Measurements from ENCODE around the gene SUPT20HL2. TPM values are rescaled to one million over a fixed set of nuclear protein-coding genes. Genes with fewer than 3 reads are reported as not detected.

SUPT20HL2 gene
- total and polyA plus RNA-seq, 2 experiments from 2014 or later: 0.08 TPM; not detected in 1

DNA sequence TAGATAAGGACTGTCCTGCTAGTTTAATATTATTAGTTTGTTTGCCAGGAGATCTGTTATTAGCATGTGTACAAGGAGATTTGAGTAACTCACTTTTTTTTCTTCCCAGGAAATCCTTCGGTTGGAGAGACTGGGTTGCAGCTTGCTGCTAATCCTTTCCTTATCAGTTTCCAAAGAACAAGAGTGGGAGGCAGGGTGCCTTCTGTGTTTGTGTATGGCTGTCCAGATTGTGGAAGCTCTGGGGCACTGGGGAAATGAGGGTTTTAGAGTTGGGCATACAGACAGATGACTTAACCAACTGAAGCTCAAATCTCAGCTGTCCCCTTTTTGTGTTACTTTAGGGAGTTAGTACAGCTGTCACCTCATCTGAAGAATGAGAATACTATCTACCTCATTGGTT, 34.0 kb upstream of the SUPT20HL2 start (continued):
- TF ChIP-seq REST (IDR thresholded peaks at IDR 0.05; ENCODE audit: unreplicated experiment) (no peak), JUNB (IDR thresholded peaks at IDR 0.05; ENCODE audit: unreplicated experiment) (no peak), ETS1 (IDR thresholded peaks at IDR 0.05) (no peak), STAT1 (IDR thresholded peaks at IDR 0.05; ENCODE audit: unreplicated experiment) (no peak), EZH2 (IDR thresholded peaks at IDR 0.05; ENCODE audit: low read depth, unreplicated experiment) (no peak), NANOG (IDR thresholded peaks at IDR 0.05; ENCODE audit: borderline replicate concordance) (no peak), ZNF114 (CRISPR knock-in tag; IDR thresholded peaks at IDR 0.05) (no peak), POLR2AphosphoS5 (IDR thresholded peaks at IDR 0.05; ENCODE audit: low read depth) (no peak)
- TF ChIP-seq, protein P1, sequence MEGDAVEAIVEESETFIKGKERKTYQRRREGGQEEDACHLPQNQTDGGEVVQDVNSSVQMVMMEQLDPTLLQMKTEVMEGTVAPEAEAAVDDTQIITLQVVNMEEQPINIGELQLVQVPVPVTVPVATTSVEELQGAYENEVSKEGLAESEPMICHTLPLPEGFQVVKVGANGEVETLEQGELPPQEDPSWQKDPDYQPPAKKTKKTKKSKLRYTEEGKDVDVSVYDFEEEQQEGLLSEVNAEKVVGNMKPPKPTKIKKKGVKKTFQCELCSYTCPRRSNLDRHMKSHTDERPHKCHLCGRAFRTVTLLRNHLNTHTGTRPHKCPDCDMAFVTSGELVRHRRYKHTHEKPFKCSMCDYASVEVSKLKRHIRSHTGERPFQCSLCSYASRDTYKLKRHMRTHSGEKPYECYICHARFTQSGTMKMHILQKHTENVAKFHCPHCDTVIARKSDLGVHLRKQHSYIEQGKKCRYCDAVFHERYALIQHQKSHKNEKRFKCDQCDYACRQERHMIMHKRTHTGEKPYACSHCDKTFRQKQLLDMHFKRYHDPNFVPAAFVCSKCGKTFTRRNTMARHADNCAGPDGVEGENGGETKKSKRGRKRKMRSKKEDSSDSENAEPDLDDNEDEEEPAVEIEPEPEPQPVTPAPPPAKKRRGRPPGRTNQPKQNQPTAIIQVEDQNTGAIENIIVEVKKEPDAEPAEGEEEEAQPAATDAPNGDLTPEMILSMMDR (conservative IDR thresholded peaks at IDR 0.05; ENCODE audit: low read depth in 2 of 2): no peak

GRCh38 chrX:24343719-24344118, 29.9 kb upstream of the SUPT20HL2 start:
- no peak overlapping the region for H3K4me3 ChIP-seq
- no peak overlapping the region for H3K27ac Mint-ChIP-seq
- H3F3A ChIP-seq (replicated peaks; ENCODE audit: low read depth): no peaks in the 10 kb centered on the region
- H3K36me3 ChIP-seq (ENCODE audit: insufficient read depth): no peaks in the 10 kb centered on the region
- ATAC-seq: no peak
- H2AFZ ChIP-seq: no peak overlapping the region
- no peaks in the 10 kb centered on the region for H3K9me2 ChIP-seq (ENCODE audit: insufficient read depth)
- no peaks in the 10 kb centered on the region for H3K36me3 Mint-ChIP-seq (ENCODE audit: low read depth)
- DNase-seq (ENCODE audit: low spot score): no peak
- no peaks in the 10 kb centered on the region for H3K4me1 ChIP-seq (ENCODE audit: insufficient read depth)
- no peak overlapping the region for H3K27ac ChIP-seq (ENCODE audit: low read depth)
- H3K4me1 Mint-ChIP-seq: no peaks in the 10 kb centered on the region; the same call in 2 of the 3 replicates
- no peaks in the 10 kb centered on the region for H3K27me3 Mint-ChIP-seq (ENCODE audit: insufficient read depth, low read depth, poor library complexity)
- no peaks in the 10 kb centered on the region for H3K79me2 ChIP-seq (replicated peaks; ENCODE audit: insufficient read depth)
- H4K20me1 ChIP-seq (replicated peaks; ENCODE audit: insufficient read depth): no peaks in the 10 kb centered on the region
- no peaks in the 10 kb centered on the region for H3K27me3 ChIP-seq (ENCODE audit: insufficient read depth)
- H3K4me2 ChIP-seq: no peak overlapping the region
- no peaks in the 10 kb centered on the region for H3K9me3 Mint-ChIP-seq
- H3K4me3 Mint-ChIP-seq: no peak overlapping the region
- TF ChIP-seq, protein P1 (conservative IDR thresholded peaks at IDR 0.05; ENCODE audit: low read depth in 2 of 2): no peak
- TF ChIP-seq ZNF114 (CRISPR knock-in tag; IDR thresholded peaks at IDR 0.05) (no peak), ZNF331 (CRISPR knock-in tag; IDR thresholded peaks at IDR 0.05; ENCODE audit: low read depth) (no peak), ZNF462 (CRISPR knock-in tag; IDR thresholded peaks at IDR 0.05) (no peak)

Data from GM23338 (cell line).